Measurements from ENCODE around the gene FAM186B.

FAM186B gene

DNA sequence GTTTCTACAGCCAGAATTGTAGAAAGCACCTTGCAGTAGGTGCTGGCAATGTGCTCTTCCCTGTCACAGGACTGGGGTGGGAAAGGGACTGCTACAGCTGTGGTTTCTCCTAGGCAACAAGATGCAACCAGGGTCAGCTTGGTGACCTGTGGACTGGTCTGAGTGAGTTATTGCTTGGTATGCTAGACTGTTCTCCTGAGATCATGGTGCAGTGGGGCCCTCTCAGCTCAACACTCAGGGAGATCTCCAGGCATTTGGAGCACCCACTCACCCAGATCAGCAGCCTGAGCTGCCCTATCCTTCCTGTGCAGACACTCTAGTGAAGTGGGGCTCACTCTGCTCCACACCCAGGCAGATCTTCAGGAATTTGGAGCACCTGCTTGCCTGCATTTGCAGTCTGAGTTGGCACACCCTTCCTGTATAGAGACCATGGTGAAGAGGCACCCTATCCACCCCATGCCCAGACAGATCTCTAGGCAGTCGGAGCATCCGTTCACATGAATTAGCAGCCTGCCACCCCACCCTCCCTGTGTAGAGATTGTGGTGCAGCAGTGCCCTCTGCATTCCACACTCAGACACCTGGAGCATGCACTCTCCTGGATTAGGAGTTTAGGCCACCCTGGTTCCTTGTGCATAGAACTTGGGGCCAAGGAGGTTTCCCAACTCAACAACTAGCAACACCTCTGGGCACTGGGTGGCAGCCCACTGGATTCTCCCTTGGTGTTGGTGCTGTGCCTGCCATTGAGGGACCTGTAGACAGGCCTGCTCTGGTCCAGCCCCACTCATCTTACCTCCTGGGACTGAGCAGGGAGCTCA, 3.8 kb upstream of the FAM186B start:
- DNase-seq (ENCODE audit: low read depth): no peak
- no peak overlapping the region for H3K4me3 ChIP-seq (ENCODE audit: low read depth, low read length)
- TF ChIP-seq, protein P1, sequence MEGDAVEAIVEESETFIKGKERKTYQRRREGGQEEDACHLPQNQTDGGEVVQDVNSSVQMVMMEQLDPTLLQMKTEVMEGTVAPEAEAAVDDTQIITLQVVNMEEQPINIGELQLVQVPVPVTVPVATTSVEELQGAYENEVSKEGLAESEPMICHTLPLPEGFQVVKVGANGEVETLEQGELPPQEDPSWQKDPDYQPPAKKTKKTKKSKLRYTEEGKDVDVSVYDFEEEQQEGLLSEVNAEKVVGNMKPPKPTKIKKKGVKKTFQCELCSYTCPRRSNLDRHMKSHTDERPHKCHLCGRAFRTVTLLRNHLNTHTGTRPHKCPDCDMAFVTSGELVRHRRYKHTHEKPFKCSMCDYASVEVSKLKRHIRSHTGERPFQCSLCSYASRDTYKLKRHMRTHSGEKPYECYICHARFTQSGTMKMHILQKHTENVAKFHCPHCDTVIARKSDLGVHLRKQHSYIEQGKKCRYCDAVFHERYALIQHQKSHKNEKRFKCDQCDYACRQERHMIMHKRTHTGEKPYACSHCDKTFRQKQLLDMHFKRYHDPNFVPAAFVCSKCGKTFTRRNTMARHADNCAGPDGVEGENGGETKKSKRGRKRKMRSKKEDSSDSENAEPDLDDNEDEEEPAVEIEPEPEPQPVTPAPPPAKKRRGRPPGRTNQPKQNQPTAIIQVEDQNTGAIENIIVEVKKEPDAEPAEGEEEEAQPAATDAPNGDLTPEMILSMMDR (IDR thresholded peaks at IDR 0.05; ENCODE audit: insufficient read depth, low read depth, low read length, missing control alignments): no peak

DNA sequence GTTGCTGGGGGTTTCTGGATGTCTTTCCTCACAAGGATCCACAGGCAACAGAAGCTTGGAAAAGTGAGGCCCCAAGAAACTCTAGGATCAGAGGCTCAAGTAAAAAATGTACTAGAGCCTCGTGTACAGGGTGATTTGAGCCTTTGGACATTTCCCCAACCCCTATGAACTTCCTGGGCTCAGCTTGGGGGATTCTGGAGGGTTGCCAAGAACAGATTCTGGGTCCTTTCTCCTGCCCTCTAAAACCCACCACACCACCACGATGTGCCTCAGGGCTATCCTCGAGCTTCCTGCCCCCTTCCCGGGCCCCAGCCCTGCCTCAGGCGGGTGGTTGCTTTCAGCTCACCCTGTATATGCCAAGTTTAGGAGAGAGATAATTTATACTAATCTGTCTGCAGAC, 583 bp downstream of the FAM186B start:
- no peak overlapping the region for H3K4me3 ChIP-seq (ENCODE audit: low read depth, low read length)
- no peak for DNase-seq (ENCODE audit: low read depth)
- TF ChIP-seq, protein P1 (IDR thresholded peaks at IDR 0.05; ENCODE audit: insufficient read depth, low read depth, low read length, missing control alignments): no peak

DNA sequence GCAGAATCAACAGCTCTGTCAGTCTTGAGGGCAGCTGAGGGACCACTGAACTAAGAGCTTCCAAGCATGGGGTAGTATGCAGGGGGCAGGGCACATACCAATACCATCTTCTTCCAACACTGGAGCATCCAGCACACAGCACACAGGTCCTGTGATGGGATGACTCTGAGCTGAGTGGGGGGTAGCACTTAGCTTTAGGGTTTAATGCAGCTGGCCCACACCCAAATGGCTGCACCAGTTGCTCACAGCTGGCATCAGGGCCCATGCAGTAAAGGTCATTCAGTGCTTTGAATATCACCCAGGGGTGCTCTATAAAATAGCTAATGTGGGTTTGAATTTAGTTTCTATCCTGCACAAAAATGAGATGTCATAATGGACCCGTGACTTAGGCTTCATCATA, 1.7 kb downstream of the FAM186B start:
- no peak for DNase-seq (ENCODE audit: low read depth)
- no peak overlapping the region for H3K4me3 ChIP-seq (ENCODE audit: low read depth, low read length)
- TF ChIP-seq, protein P1 (IDR thresholded peaks at IDR 0.05; ENCODE audit: insufficient read depth, low read depth, low read length, missing control alignments): no peak

DNA sequence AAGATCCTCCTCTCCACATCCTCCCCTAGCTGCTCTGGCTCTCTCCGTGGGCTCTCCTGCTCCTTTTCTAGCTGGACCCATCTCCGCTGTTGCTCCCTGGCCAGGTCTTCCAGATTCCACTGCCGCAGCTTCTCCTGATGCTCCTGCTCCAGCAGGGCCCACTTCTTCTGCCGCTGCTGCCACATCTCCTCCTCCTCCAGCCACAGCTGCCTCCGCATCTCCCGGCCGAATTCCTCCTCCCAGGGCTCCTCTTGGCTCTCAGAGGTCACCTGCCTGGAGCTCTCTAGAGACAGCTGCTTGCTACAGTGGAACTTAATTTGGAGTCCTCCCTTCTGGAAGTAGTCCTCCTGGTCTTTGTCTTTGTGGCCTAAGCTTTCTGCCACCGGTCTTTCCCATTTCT, 5.5 kb downstream of the FAM186B start:
- TF ChIP-seq, protein P1 (IDR thresholded peaks at IDR 0.05; ENCODE audit: insufficient read depth, low read depth, low read length, missing control alignments): no peak
- no peak overlapping the region for H3K4me3 ChIP-seq (ENCODE audit: low read depth, low read length)
- no peak for DNase-seq (ENCODE audit: low read depth)

DNA sequence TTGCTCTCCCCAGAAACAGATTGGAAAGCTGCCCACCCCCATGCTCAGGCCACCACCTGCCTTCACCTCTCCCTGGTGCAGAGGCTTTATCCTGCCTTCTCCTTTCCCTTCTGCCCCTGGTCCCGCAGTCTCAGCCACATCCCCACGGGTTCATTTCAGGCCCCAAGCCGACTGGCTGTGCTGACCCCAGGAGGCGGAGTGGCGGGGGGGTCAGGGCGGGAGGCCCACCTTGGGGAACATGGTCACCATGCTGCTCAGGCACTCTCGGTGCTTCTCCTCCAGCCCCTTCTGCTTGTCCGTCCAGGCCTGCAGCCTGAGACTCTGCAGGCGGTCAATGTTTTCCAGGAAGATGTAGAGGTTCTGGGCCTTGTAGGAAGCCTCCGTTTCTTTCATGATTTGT, 6.9 kb downstream of the FAM186B start:
- no peak for DNase-seq (ENCODE audit: low read depth)
- H3K4me3 ChIP-seq (ENCODE audit: low read depth, low read length): no peak overlapping the region
- TF ChIP-seq, protein P1 (IDR thresholded peaks at IDR 0.05; ENCODE audit: insufficient read depth, low read depth, low read length, missing control alignments): no peak

DNA sequence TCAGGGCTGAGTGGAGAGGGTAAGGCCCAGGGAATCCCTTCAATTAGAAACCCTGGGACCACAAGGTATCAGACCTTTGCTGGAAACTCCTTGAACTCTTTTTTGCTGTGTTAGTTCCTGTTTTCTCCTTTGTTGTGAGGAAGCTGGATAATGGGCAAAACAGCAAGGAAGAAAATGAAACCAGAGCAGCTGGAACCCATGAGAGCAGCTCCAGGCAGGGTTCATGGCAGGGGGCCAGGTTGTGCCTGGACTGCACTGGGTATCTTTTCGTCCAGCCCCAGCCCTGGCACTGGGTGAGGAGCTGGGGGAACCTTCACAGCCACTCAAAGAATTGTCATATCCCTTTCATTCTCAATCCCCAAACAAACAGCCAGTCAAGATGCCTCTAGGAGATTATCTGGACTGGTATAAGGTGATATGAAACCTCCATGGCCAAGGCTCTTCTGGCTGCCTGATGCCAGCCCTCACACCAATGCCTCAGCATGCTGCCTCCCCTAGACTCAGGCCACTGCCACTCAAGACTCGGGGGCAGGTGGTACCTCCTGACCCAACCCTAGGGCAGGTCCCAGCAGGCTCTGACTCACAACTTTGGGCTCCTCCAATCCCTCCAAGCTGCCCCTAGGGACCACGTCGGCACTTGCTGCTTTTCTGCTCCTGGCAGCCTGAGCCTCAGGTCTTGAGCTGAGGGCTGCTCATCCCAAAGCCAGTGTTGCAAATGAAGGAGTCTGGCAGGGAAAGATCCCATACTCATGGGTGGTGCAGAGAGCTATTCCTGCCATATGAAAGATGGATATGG, 16.5 kb downstream of the FAM186B start:
- TF ChIP-seq, protein P1 (IDR thresholded peaks at IDR 0.05; ENCODE audit: insufficient read depth, low read depth, low read length, missing control alignments): no peak
- no peak overlapping the region for H3K4me3 ChIP-seq (ENCODE audit: low read depth, low read length)
- no peak for DNase-seq (ENCODE audit: low read depth)
